ENCODE measurements around the gene CRYGN.
A peak's percentile ranks its signal among the peaks of the same experiment; 100 is the strongest.

Gene CRYGN

GRCh38 chr7:151425670-151426440 lies 14.1 kb downstream of the CRYGN start:
- DNase-seq: peak; percentile 58

GRCh38 chr7:151424799-151425198 lies 15.1 kb downstream of the CRYGN start:
- no peak for DNase-seq

GRCh38 chr7:151423936-151424335 lies 16.0 kb downstream of the CRYGN start:
- no peak for DNase-seq

- DNase-seq: no peak
Observed at GRCh38 chr7:151423226-151423625, 16.7 kb downstream of the CRYGN start.

GRCh38 chr7:151422212-151422611 lies 17.7 kb downstream of the CRYGN start:
- DNase-seq: no peak

GRCh38 chr7:151420144-151420543 lies 19.8 kb downstream of the CRYGN start:
- no peak for DNase-seq

GRCh38 chr7:151416941-151417315 lies 23.0 kb downstream of the CRYGN start:
- no peak for DNase-seq

GRCh38 chr7:151416112-151416940 lies 23.6 kb downstream of the CRYGN start:
- DNase-seq: no peak

GRCh38 chr7:151415375-151416105 lies 24.4 kb downstream of the CRYGN start:
- DNase-seq: peak; percentile 18

GRCh38 chr7:151413241-151413640 lies 26.7 kb downstream of the CRYGN start:
- DNase-seq: no peak

GRCh38 chr7:151412318-151412717 lies 27.6 kb downstream of the CRYGN start:
- DNase-seq: no peak

- DNase-seq: no peak
Observed at GRCh38 chr7:151411551-151411950, 28.4 kb downstream of the CRYGN start.

- no peak for DNase-seq
Observed at GRCh38 chr7:151410405-151411390, 29.2 kb downstream of the CRYGN start.

- no peak for DNase-seq
Observed at GRCh38 chr7:151409667-151410404, 30.1 kb downstream of the CRYGN start, which contains the start of gene WDR86. Gene WDR86 (minus strand): TSS chr7:151410038. CDS start chr7:151409589, 449 bp downstream.

- DNase-seq: no peak
Observed at GRCh38 chr7:151408839-151409666, 30.9 kb downstream of the CRYGN start.

GRCh38 chr7:151408498-151408838 lies 31.5 kb downstream of the CRYGN start:
- DNase-seq: no peak

- DNase-seq: no peak
Observed at GRCh38 chr7:151406886-151407583, 32.9 kb downstream of the CRYGN start.

- no peak for DNase-seq
Observed at GRCh38 chr7:151406051-151406875, 33.7 kb downstream of the CRYGN start.

GRCh38 chr7:151405588-151405987 lies 34.4 kb downstream of the CRYGN start:
- no peak for DNase-seq

Data from fibroblast of skin of right quadriceps (primary cell).